GM19351 (cell line): Measurements from ENCODE around the gene NT5C2.
A peak's percentile ranks its signal among the peaks of the same experiment; 100 is the strongest.
"Not testable (repeated sequence)": the region's sequence is repeated elsewhere in the genome, so short reads cannot be mapped to it uniquely, and the experiment has no call there.

ENCODE experiments used
- ATAC-seq: cut with Tn5 transposase; IDR thresholded peaks from one replicate; pipeline ENCODE4 v1.9.1; 2021; ENCODE audit warnings: mild to moderate bottlenecking, moderate library complexity; ENCODE audit not compliant: unreplicated experiment

Gene NT5C2

GRCh38 chr10:103193107-103193819 lies at the start of gene NT5C2:
NT5C2 (minus strand) TSS chr10:103193272; CDS start chr10:103174958, 18,314 bp downstream.
- ATAC-seq: peak; percentile 65

GRCh38 chr10:103241262-103242011 lies 48.4 kb upstream of the NT5C2 start:
- no peak for ATAC-seq

GRCh38 chr10:103238506-103239252 lies 45.6 kb upstream of the NT5C2 start:
- ATAC-seq: no peak

GRCh38 chr10:103235775-103236174 lies 42.7 kb upstream of the NT5C2 start:
- no peak for ATAC-seq

- no peak for ATAC-seq
These were observed 39.9 kb upstream of the NT5C2 start for GRCh38 chr10:103232772-103233488.

GRCh38 chr10:103232131-103232673 lies 39.1 kb upstream of the NT5C2 start:
- ATAC-seq: no peak

GRCh38 chr10:103231047-103231551 lies 38.0 kb upstream of the NT5C2 start:
- no peak for ATAC-seq

- no peak for ATAC-seq
These were observed 34.3 kb upstream of the NT5C2 start for GRCh38 chr10:103227416-103227815.

- no peak for ATAC-seq
These were observed 32.9 kb upstream of the NT5C2 start for GRCh38 chr10:103225939-103226338.

- not testable (repeated sequence) for ATAC-seq
These were observed 31.6 kb upstream of the NT5C2 start for GRCh38 chr10:103224721-103225120.

- ATAC-seq: no peak
These were observed 31.1 kb upstream of the NT5C2 start for GRCh38 chr10:103224133-103224532.

- ATAC-seq: not testable (repeated sequence)
These were observed 23.3 kb upstream of the NT5C2 start for GRCh38 chr10:103216362-103216761.

GRCh38 chr10:103215601-103216000 lies 22.5 kb upstream of the NT5C2 start:
- ATAC-seq: no peak

- not testable (repeated sequence) for ATAC-seq
These were observed 17.2 kb upstream of the NT5C2 start for GRCh38 chr10:103210262-103210661.

- ATAC-seq: not testable (repeated sequence)
These were observed 14.6 kb upstream of the NT5C2 start for GRCh38 chr10:103207643-103208042.

- ATAC-seq: no peak
These were observed 14.1 kb upstream of the NT5C2 start for GRCh38 chr10:103207141-103207540.

GRCh38 chr10:103206715-103207114 lies 13.6 kb upstream of the NT5C2 start:
- ATAC-seq: not testable (repeated sequence)

- ATAC-seq: not testable (repeated sequence)
These were observed 12.3 kb upstream of the NT5C2 start for GRCh38 chr10:103205401-103205800.

GRCh38 chr10:103204353-103205255 lies 11.5 kb upstream of the NT5C2 start:
- ATAC-seq: no peak
